IMR-90 (cell line): Measurements from ENCODE around the gene ANKRD9. TPM values are rescaled to one million over a fixed set of nuclear protein-coding genes. Genes with fewer than 3 reads are reported as not detected.

Experiments
- ATAC-seq: fragments of 200-7000 bp; cut with Tn5 transposase; 2 replicates; pipeline ENCODE4 v1.9.1; 2020; ENCODE audit warnings: low read depth, mild to moderate bottlenecking, moderate library complexity
- BruUV-seq: library from RNA; stranded (reverse); fragments of 400-500 nt; replicated peaks from 2 replicates; lab custom pipeline; 2021; lab: Mats Ljungman, UMichigan
- CTCF ChIA-PET: fragments of 300-600 bp; formaldehyde crosslinking; extraction: SDS; loops from one replicate; lab custom pipeline; 2021; ENCODE audit warnings: antibody characterized with exemption; lab: Yijun Ruan, JAX
- POLR2A ChIA-PET: fragments of 300-600 bp; sonication (Branson Sonifier 250); formaldehyde crosslinking; loops from one replicate; lab custom pipeline; 2022; ENCODE audit warnings: antibody characterized with exemption; ENCODE audit not compliant: unreplicated experiment; lab: Charles Lee
- DNase-seq: peaks from one replicate; pipeline ENCODE4 v3.0.0; 2013
- H2AFZ ChIP-seq: replicated peaks from 2 replicates; pipeline ENCODE3; 2013; ENCODE audit warnings: low read length, mild to moderate bottlenecking; ENCODE audit not compliant: poor library complexity
- H2AK5ac ChIP-seq: 2 replicates; pipeline ENCODE4 v1.6.1; 2013; ENCODE audit warnings: low read depth, low read length, inconsistent platforms
- H2AK9ac ChIP-seq: replicated peaks from 2 replicates; pipeline ENCODE3; 2013; ENCODE audit warnings: mild to moderate bottlenecking, low read depth, low read length, moderate library complexity; ENCODE audit not compliant: poor library complexity
- H2BK120ac ChIP-seq: 2 replicates; pipeline ENCODE4 v1.6.1; 2013; ENCODE audit warnings: low read depth, low read length, inconsistent platforms
- H2BK15ac ChIP-seq: 3 replicates; pipeline ENCODE4 v1.6.1; 2013; ENCODE audit warnings: low read depth, low read length, inconsistent platforms
- H2BK20ac ChIP-seq: 2 replicates; pipeline ENCODE4 v1.6.1; 2013; ENCODE audit warnings: low read depth, mild to moderate bottlenecking, inconsistent platforms, low read length, moderate library complexity
- H2BK5ac ChIP-seq: 2 replicates; pipeline ENCODE4 v1.6.1; 2013; ENCODE audit warnings: mild to moderate bottlenecking, low read depth, low read length, inconsistent platforms; ENCODE audit not compliant: poor library complexity, severe bottlenecking
- H3K14ac ChIP-seq: replicated peaks from 2 replicates; pipeline ENCODE4 v1.6.1; 2013; ENCODE audit warnings: low read depth, low read length, inconsistent platforms
- H3K18ac ChIP-seq: 2 replicates; pipeline ENCODE4 v1.6.1; 2013; ENCODE audit warnings: low read depth, low read length, control low read depth
- H3K23ac ChIP-seq: 2 replicates; pipeline ENCODE4 v1.6.1; 2013; ENCODE audit warnings: low read depth, low read length, inconsistent platforms
- H3K27ac ChIP-seq: 2 replicates; pipeline ENCODE4 v1.5.1; 2013; ENCODE audit warnings: mild to moderate bottlenecking, control low read depth, low read length; ENCODE audit not compliant: insufficient read depth
- H3K27me3 ChIP-seq: 2 replicates; pipeline ENCODE4 v1.6.1; 2013; ENCODE audit warnings: low read length; ENCODE audit not compliant: control insufficient read depth, insufficient read depth
- H3K36me3 ChIP-seq: 2 replicates; pipeline ENCODE4 v1.6.1; 2013; ENCODE audit warnings: low read length, mixed read lengths; ENCODE audit not compliant: control insufficient read depth, insufficient read depth
- H3K4ac ChIP-seq: 2 replicates; pipeline ENCODE4 v1.6.1; 2013; ENCODE audit warnings: low read depth, low read length, inconsistent platforms
- H3K4me1 ChIP-seq: 2 replicates; pipeline ENCODE4 v1.6.1; 2013; ENCODE audit warnings: low read length, mixed read lengths; ENCODE audit not compliant: control insufficient read depth, insufficient read depth
- H3K4me2 ChIP-seq: 2 replicates; pipeline ENCODE4 v1.6.1; 2013; ENCODE audit warnings: low read depth, mild to moderate bottlenecking, control low read depth, low read length, moderate library complexity
- H3K4me3 ChIP-seq: 2 replicates; pipeline ENCODE4 v1.5.1; 2013; ENCODE audit warnings: low read depth, mild to moderate bottlenecking, control low read depth, low read length, moderate library complexity; ENCODE audit not compliant: insufficient read depth
- H3K56ac ChIP-seq: 2 replicates; pipeline ENCODE4 v1.6.1; 2013; ENCODE audit warnings: low read length, inconsistent platforms; ENCODE audit not compliant: insufficient read depth; ENCODE audit errors: extremely low read depth
- H3K79me1 ChIP-seq, 2 experiments: 2 replicates each; pipeline ENCODE4 v1.6.1; 2013; ENCODE audit warnings: low read length in 2 of 2, inconsistent platforms in 1 of 2, low read depth in 1 of 2
- H3K9ac ChIP-seq: 2 replicates; pipeline ENCODE4 v1.6.1; 2013; ENCODE audit warnings: low read depth, low read length, control low read depth
- H3K9me1 ChIP-seq: 2 replicates; pipeline ENCODE4 v1.6.1; 2013; ENCODE audit warnings: low read length, inconsistent platforms; ENCODE audit not compliant: insufficient read depth
- H3K9me3 ChIP-seq: 2 replicates; pipeline ENCODE4 v1.6.1; 2013; ENCODE audit warnings: low read length; ENCODE audit not compliant: control insufficient read depth, insufficient read depth
- H4K20me1 ChIP-seq: 2 replicates; pipeline ENCODE4 v1.6.1; 2013; ENCODE audit warnings: low read length, inconsistent platforms; ENCODE audit not compliant: insufficient read depth
- H4K5ac ChIP-seq: 2 replicates; pipeline ENCODE4 v1.6.1; 2013; ENCODE audit warnings: mild to moderate bottlenecking, low read depth, low read length, control low read depth
- H4K8ac ChIP-seq, 2 experiments: 2 replicates each; pipeline ENCODE4 v1.6.1; 2013; ENCODE audit warnings: low read depth in 2 of 2, low read length in 2 of 2, control low read depth in 1 of 2, inconsistent platforms in 1 of 2
- H4K91ac ChIP-seq: 2 replicates; pipeline ENCODE4 v1.6.1; 2013; ENCODE audit warnings: low read depth, low read length, inconsistent platforms; ENCODE audit not compliant: insufficient read depth
- BHLHE40 ChIP-seq: fragments of 150-350 bp; IDR thresholded peaks from 2 replicates; pipeline ENCODE4 v1.6.1; 2016; ENCODE audit warnings: mild to moderate bottlenecking, low read depth, low read length
- CHD1 ChIP-seq: IDR thresholded peaks from 2 replicates; pipeline ENCODE4 v1.6.1; 2012; ENCODE audit warnings: low read depth, low read length, improper control_type of control experiment
- CTCF ChIP-seq: conservative IDR thresholded peaks from 2 replicates; pipeline ENCODE4 v1.5.1; 2012; ENCODE audit warnings: mild to moderate bottlenecking, low read depth, low read length, improper control_type of control experiment
- ELK1 ChIP-seq: fragments of 150-350 bp; IDR thresholded peaks from 2 replicates; pipeline ENCODE4 v1.6.1; 2016; ENCODE audit warnings: low read depth, mild to moderate bottlenecking, low read length, moderate library complexity, borderline replicate concordance
- FOS ChIP-seq: fragments of 150-350 bp; IDR thresholded peaks from 2 replicates; pipeline ENCODE4 v1.6.1; 2016; ENCODE audit warnings: low read depth, low read length
- MAFK ChIP-seq: IDR thresholded peaks from 2 replicates; pipeline ENCODE4 v1.6.1; 2012; ENCODE audit warnings: low read depth, low read length, improper control_type of control experiment
- NFE2L2 ChIP-seq: fragments of 150-350 bp; IDR thresholded peaks from 2 replicates; pipeline ENCODE4 v1.6.1; 2016; ENCODE audit warnings: low read depth, mild to moderate bottlenecking, low read length
- POLR2A ChIP-seq: IDR thresholded peaks from 2 replicates; pipeline ENCODE4 v1.6.1; 2012; ENCODE audit warnings: mild to moderate bottlenecking, low read depth, low read length
- RAD21 ChIP-seq: IDR thresholded peaks from 2 replicates; pipeline ENCODE4 v1.6.1; 2012; ENCODE audit warnings: low read length, improper control_type of control experiment
- RFX5 ChIP-seq: IDR thresholded peaks from 2 replicates; pipeline ENCODE4 v1.8.0; 2012; ENCODE audit warnings: low read depth, mild to moderate bottlenecking, low read length, moderate library complexity
- WGBS, 2 experiments: methylation state at CpG; one replicate each; pipeline versions ENCODE4 v1.1.5 to v1.1.7; 2013; ENCODE audit warnings: missing lambda C conversion rate in 2 of 2; ENCODE audit not compliant: insufficient read length in 1 of 2; ENCODE audit errors: extremely low coverage in 2 of 2; 5-methylcytosine and 5-hydroxymethylcytosine counted together
- dilution Hi-C: fragments of 300-500 bp; cut with HindIII; formaldehyde crosslinking; loops from one replicate; pipeline ENCODE4 v1.14.3; 2018; ENCODE audit warnings: low sequenced_read_pairs; ENCODE audit not compliant: unreplicated experiment
- in situ Hi-C: fragments of 300-500 bp; cut with MboI; formaldehyde crosslinking; loops from 3 replicates; pipeline ENCODE4 v1.14.3; 2019; ENCODE audit warnings: low sequenced_read_pairs, inconsistent platforms, mixed read lengths
- intact Hi-C: fragments of 100-400 bp; cut with micrococcal nuclease; formaldehyde crosslinking; loops from 2 replicates; pipeline ENCODE4 v1.10.0; 2022
- polyA plus RNA-seq, 3 experiments: library from polyadenylated mRNA; depleted of rRNA; stranded (reverse); fragments of >200 nt; gene quantifications; 2 replicates each; pipeline ENCODE4 v1.2.3, GENCODE V29; 2012; ENCODE audit warnings: low replicate concordance in 1 of 3
- total RNA-seq: library from RNA; depleted of rRNA; stranded (reverse); fragments of >200 nt; gene quantifications from 2 replicates; pipeline ENCODE4 v1.2.3, GENCODE V29; 2012

Gene ANKRD9
- total and polyA plus RNA-seq, 2 of the 4 experiments (the other 2 are of a cell fraction), result 3.9 to 15.7 TPM

DNA sequence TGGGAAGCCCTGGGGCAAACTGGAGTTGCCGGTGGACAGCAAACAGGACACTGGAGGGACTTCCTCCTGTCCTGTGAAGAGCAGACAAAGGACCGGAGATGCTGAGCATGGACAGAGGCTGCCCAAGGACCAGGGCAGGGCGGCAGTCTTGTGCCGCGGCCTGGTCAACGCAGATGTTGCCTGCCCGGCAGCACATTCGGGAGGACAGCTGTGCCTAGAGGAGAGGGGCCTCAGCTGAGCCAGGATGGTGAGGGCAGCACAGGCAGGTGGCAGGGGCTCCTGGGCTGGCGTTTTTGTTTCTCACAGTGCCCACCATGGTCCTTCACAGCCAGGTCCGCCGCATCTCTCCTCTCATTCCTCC, 13.3 kb downstream of the ANKRD9 start:
- Histone ChIP-seq H3K56ac (no peak overlapping the region), H3K23ac (no peak overlapping the region), H3K9ac (no peak overlapping the region), H3K4me2 (no peak overlapping the region), H2AFZ (no peak overlapping the region), H2BK120ac (no peak overlapping the region), H3K9me3 (no peaks in the 10 kb centered on the region), H3K4me1 (no peaks in the 10 kb centered on the region), H2AK5ac (no peak overlapping the region), H4K20me1 (no peaks in the 10 kb centered on the region), H3K4me3 (no peak overlapping the region), H4K8ac (no peak overlapping the region), H2BK5ac (no peak overlapping the region), H2BK15ac (no peak overlapping the region), H3K36me3 (peaks cover 23% of the 10 kb centered on the region), H4K5ac (no peak overlapping the region), H3K14ac (no peak overlapping the region), H3K9me1 (no peaks in the 10 kb centered on the region; the same call in 1 of the 2 replicates), H2AK9ac (no peak overlapping the region), H3K79me1 (no peaks in the 10 kb centered on the region), H3K27me3 (no peaks in the 10 kb centered on the region), H3K18ac (no peak overlapping the region), H4K91ac (no peak overlapping the region), H2BK20ac (no peak overlapping the region), H3K27ac (no peak overlapping the region), H3K4ac (no peak overlapping the region)
- no TSS peak for BruUV-seq
- DNase-seq (no peak), ATAC-seq (no peak)
- TF ChIP-seq BHLHE40, result no peak
- no peak for TF ChIP-seq CTCF
- TF ChIP-seq RFX5, result no peak
- TF ChIP-seq ELK1, result no peak
- no peak for TF ChIP-seq POLR2A
- TF ChIP-seq CHD1, result no peak
- no peak for TF ChIP-seq RAD21
- TF ChIP-seq MAFK, result no peak
- no peak for TF ChIP-seq NFE2L2
- TF ChIP-seq FOS, result no peak
- dilution Hi-C loops, result no loop called here
- CTCF ChIA-PET, result no interaction called here
- intact Hi-C loops, result no loop called here
- in situ Hi-C loops, result no loop called here
- POLR2A ChIA-PET, result no interaction called here
- WGBS, 2 experiments, result 96% methylated on average over 5 of the region's 11 CpGs; no CpG with 5 or more reads in 1 of the 2 experiments
